GM12892 (cell line): Measurements from ENCODE around the gene HAVCR1.
"Not testable (repeated sequence)": the region's sequence is repeated elsewhere in the genome, so short reads cannot be mapped to it uniquely, and the experiment has no call there.

ENCODE experiments used
- POLR2A ChIP-seq: IDR thresholded peaks from 2 replicates; pipeline ENCODE4 v1.6.1; 2011; ENCODE audit warnings: low read depth, low read length, control low read depth
- POLR2AphosphoS5 ChIP-seq: IDR thresholded peaks from 2 replicates; pipeline ENCODE4 v1.6.1; 2011; ENCODE audit warnings: low read depth, low read length, control low read depth

DNA sequence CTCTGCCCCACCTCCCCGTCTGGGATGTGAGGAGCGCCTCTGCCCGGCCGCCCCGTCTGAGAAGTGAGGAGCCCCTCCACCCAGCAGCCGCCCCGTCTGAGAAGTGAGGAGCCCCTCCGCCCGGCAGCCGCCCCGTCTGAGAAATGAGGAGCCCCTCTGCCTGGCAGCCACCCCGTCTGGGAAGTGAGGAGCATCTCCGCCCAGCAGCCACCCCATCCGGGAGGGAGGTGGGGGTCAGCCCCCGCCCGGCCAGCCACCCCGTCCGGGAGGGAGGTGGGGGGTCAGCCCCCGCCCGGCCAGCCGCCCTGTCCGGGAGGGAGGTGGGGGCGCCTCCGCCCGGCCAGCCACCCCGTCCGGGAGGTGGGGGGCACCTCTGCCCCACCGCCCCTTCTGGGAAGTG, 44.8 kb downstream of the HAVCR1 start:
- not testable (repeated sequence) for TF ChIP-seq POLR2AphosphoS5, POLR2A
